Breast epithelium (tissue), 4 donors: Measurements from ENCODE around the gene ZNF362. TPM values are rescaled to one million over a fixed set of nuclear protein-coding genes. Genes with fewer than 3 reads are reported as not detected.
"Not testable (repeated sequence)": the region's sequence is repeated elsewhere in the genome, so short reads cannot be mapped to it uniquely, and the experiment has no call there.

Source experiments
- DNase-seq, 2 donors: peaks; one replicate each; pipeline ENCODE4 v3.0.0-alpha.2; 2019; ENCODE audit warnings: low spot score in 2 of 2
- H3K27ac ChIP-seq, 2 donors: fragments of 200-600 bp; sonication (generic) in 1 of 2; one replicate each; pipeline ENCODE4 v1.5.1; 2016 to 2019; ENCODE audit warnings: mild to moderate bottlenecking in 1 of 2
- H3K27me3 ChIP-seq, 2 donors: fragments of 200-600 bp; sonication (generic) in 1 of 2; one replicate each; pipeline versions ENCODE4 v1.5.1 to v1.6.0; 2017 to 2019; ENCODE audit warnings: control low read depth in 1 of 2, mild to moderate bottlenecking in 1 of 2
- H3K36me3 ChIP-seq: fragments of 200-600 bp; one replicate; pipeline ENCODE4 v1.5.1; 2019
- H3K4me1 ChIP-seq, 2 donors: fragments of 200-600 bp; sonication (generic); one replicate each; pipeline ENCODE4 v1.5.1; 2016 to 2019; ENCODE audit warnings: control low read depth in 1 of 2
- H3K4me3 ChIP-seq, 3 donors: fragments of 200-600 bp; sonication (generic); 1 replicate in 2 of 3; 2 replicates in 1 of 3; pipeline ENCODE4 v1.5.1; 2016 to 2019; ENCODE audit warnings: mild to moderate bottlenecking in 3 of 3, moderate library complexity in 2 of 3
- H3K9me3 ChIP-seq, 2 donors: fragments of 200-600 bp; sonication (generic) in 1 of 2; one replicate each; pipeline ENCODE4 v1.5.1; 2016 to 2019; ENCODE audit warnings: control low read depth in 1 of 2
- CTCF ChIP-seq, 3 donors: fragments of 450-650 bp; IDR thresholded peaks; one replicate each; pipeline ENCODE4 v1.5.1; 2016 to 2017; ENCODE audit warnings: antibody characterized with exemption in 3 of 3, mild to moderate bottlenecking in 3 of 3, moderate library complexity in 3 of 3
- POLR2A ChIP-seq: fragments of 450-650 bp; IDR thresholded peaks from one replicate; pipeline ENCODE4 v1.6.1; 2016; ENCODE audit warnings: antibody characterized with exemption, mild to moderate bottlenecking, moderate library complexity
- POLR2AphosphoS5 ChIP-seq, 3 donors: sonication (generic); formaldehyde crosslinking; IDR thresholded peaks; one replicate each; pipeline ENCODE4 v1.6.1; 2017; ENCODE audit warnings: antibody characterized with exemption in 3 of 3
- intact Hi-C: fragments of 100-400 bp; cut with DNase I; formaldehyde crosslinking; loops from one replicate; pipeline ENCODE4 v1.15.1; 2023; ENCODE audit warnings: low total_unique reads
- total RNA-seq, 3 donors: library from RNA; depleted of rRNA; stranded (reverse); fragments of >200 nt; gene quantifications; one replicate each; pipeline ENCODE4 v1.1.0, GENCODE V29; 2016

Gene ZNF362
- total RNA-seq, 3 donors from 2014 or later = 11.7 to 16.0 (median 15.7) TPM

GRCh38 chr1:33236498-33236897 lies 19.8 kb upstream of the ZNF362 start:
- TF ChIP-seq POLR2A (no peak), POLR2AphosphoS5 (IDR thresholded peaks at IDR 0.05) (no peak), CTCF (IDR thresholded peaks at IDR 0.05) (no peak)
- no peaks in the 10 kb centered on the region for H3K9me3 ChIP-seq
- no peak overlapping the region for H3K27ac ChIP-seq
- intact Hi-C loops = no loop called here
- H3K4me3 ChIP-seq = no peak overlapping the region
- H3K36me3 ChIP-seq = no peaks in the 10 kb centered on the region
- H3K27me3 ChIP-seq = no peaks in the 10 kb centered on the region
- H3K4me1 ChIP-seq = no peaks in the 10 kb centered on the region
- DNase-seq = no peak

- no peak for DNase-seq
- no peaks in the 10 kb centered on the region for H3K9me3 ChIP-seq
- no peak overlapping the region for H3K4me3 ChIP-seq
- intact Hi-C loops = no loop called here
- H3K4me1 ChIP-seq = no peaks in the 10 kb centered on the region
- H3K36me3 ChIP-seq = no peaks in the 10 kb centered on the region
- no peaks in the 10 kb centered on the region for H3K27me3 ChIP-seq
- no peak overlapping the region for H3K27ac ChIP-seq
- TF ChIP-seq POLR2AphosphoS5 (IDR thresholded peaks at IDR 0.05) (no peak), POLR2A (no peak), CTCF (IDR thresholded peaks at IDR 0.05) (no peak)
Measured at GRCh38 chr1:33237579-33237978, 18.7 kb upstream of the ZNF362 start.

GRCh38 chr1:33238194-33238724 lies 18.0 kb upstream of the ZNF362 start:
- intact Hi-C loops, DNase-seq, H3K27ac ChIP-seq, H3K36me3 ChIP-seq, H3K4me1 ChIP-seq, H3K9me3 ChIP-seq, H3K4me3 ChIP-seq, H3K27me3 ChIP-seq: not testable (repeated sequence)

- intact Hi-C loops, DNase-seq, H3K4me3 ChIP-seq, H3K4me1 ChIP-seq, H3K9me3 ChIP-seq, H3K27me3 ChIP-seq, H3K36me3 ChIP-seq, H3K27ac ChIP-seq: not testable (repeated sequence)
Measured at GRCh38 chr1:33239410-33239809, 16.9 kb upstream of the ZNF362 start.

- Histone ChIP-seq H3K9me3 (no peaks in the 10 kb centered on the region), H3K4me3 (no peak overlapping the region), H3K36me3 (no peaks in the 10 kb centered on the region), H3K27ac (no peak overlapping the region), H3K4me1 (peaks cover 0 to 5% of the 10 kb centered on the region in 2 donors), H3K27me3 (no peaks in the 10 kb centered on the region)
- intact Hi-C loops = no loop called here
- DNase-seq = no peak
- TF ChIP-seq CTCF (IDR thresholded peaks at IDR 0.05) (no peak), POLR2AphosphoS5 (IDR thresholded peaks at IDR 0.05) (no peak), POLR2A (no peak)
Measured at GRCh38 chr1:33241866-33242265, 14.4 kb upstream of the ZNF362 start.

- Histone ChIP-seq H3K27ac (no peak overlapping the region), H3K4me1 (peaks cover 0 to 5% of the 10 kb centered on the region in 2 donors), H3K9me3 (no peaks in the 10 kb centered on the region), H3K36me3 (no peaks in the 10 kb centered on the region), H3K4me3 (no peak overlapping the region), H3K27me3 (no peaks in the 10 kb centered on the region)
- intact Hi-C loops = no loop called here
- TF ChIP-seq POLR2AphosphoS5 (IDR thresholded peaks at IDR 0.05) = no peak
- TF ChIP-seq CTCF (IDR thresholded peaks at IDR 0.05) = no peak
- DNase-seq = no peak
Measured at GRCh38 chr1:33242652-33243051, 13.6 kb upstream of the ZNF362 start.
